Activated T-helper 17 cell treated with anti-CD3 and anti-CD28 coated beads, Interleukin-2, amount 50 U/mL, for 72 hours (primary cell): ENCODE data around the gene KLHL30. TPM values are rescaled to one million over a fixed set of nuclear protein-coding genes. Genes with fewer than 3 reads are reported as not detected.

Experiments used
- ATAC-seq: fragments of 150-1000 bp; cut with Tn5 transposase; replicated peaks from 2 replicates; pipeline ENCODE4 v1.10.0; 2021; ENCODE audit warnings: mild to moderate bottlenecking, moderate library complexity
- H3K27ac Mint-ChIP-seq: one replicate; pipeline ENCODE4 v1.8.0; 2022; ENCODE audit warnings: mixed read lengths
- H3K27me3 Mint-ChIP-seq: one replicate; pipeline ENCODE4 v1.8.0; 2022; ENCODE audit warnings: mixed read lengths
- H3K36me3 Mint-ChIP-seq: one replicate; pipeline ENCODE4 v1.8.0; 2022; ENCODE audit warnings: low read depth, mild to moderate bottlenecking, mixed read lengths
- H3K4me1 Mint-ChIP-seq: one replicate; pipeline ENCODE4 v1.8.0; 2022; ENCODE audit warnings: mixed read lengths
- H3K4me3 Mint-ChIP-seq: one replicate; pipeline ENCODE4 v1.8.0; 2022; ENCODE audit warnings: mild to moderate bottlenecking, mixed read lengths
- H3K9me3 Mint-ChIP-seq: one replicate; pipeline ENCODE4 v1.8.0; 2022; ENCODE audit warnings: mixed read lengths
- total RNA-seq, 2 donors: library from RNA; stranded (reverse); gene quantifications; one replicate each; pipeline ENCODE4 v1.2.3, GENCODE V29; 2022

The KLHL30 gene
- total RNA-seq, 2 donors from 2014 or later = not detected

- no peak for ATAC-seq
- Mint-ChIP-seq H3K9me3 (no peaks in the 10 kb centered on the region), H3K4me1 (no peaks in the 10 kb centered on the region), H3K27me3 (peaks cover 5% of the 10 kb centered on the region), H3K36me3 (no peaks in the 10 kb centered on the region), H3K4me3 (no peak overlapping the region), H3K27ac (no peak overlapping the region)
Measured at GRCh38 chr2:238154570-238154969, 16.1 kb downstream of the KLHL30 start.

GRCh38 chr2:238155051-238155760 is 16.7 kb downstream of the KLHL30 start:
- H3K9me3 Mint-ChIP-seq = no peaks in the 10 kb centered on the region
- no peak overlapping the region for H3K4me3 Mint-ChIP-seq
- no peak for ATAC-seq
- no peaks in the 10 kb centered on the region for H3K4me1 Mint-ChIP-seq
- no peak overlapping the region for H3K27ac Mint-ChIP-seq
- peaks cover 7% of the 10 kb centered on the region for H3K27me3 Mint-ChIP-seq
- no peaks in the 10 kb centered on the region for H3K36me3 Mint-ChIP-seq

- H3K27me3 Mint-ChIP-seq = peaks cover 7% of the 10 kb centered on the region
- no peak overlapping the region for H3K27ac Mint-ChIP-seq
- no peaks in the 10 kb centered on the region for H3K36me3 Mint-ChIP-seq
- H3K9me3 Mint-ChIP-seq = no peaks in the 10 kb centered on the region
- no peaks in the 10 kb centered on the region for H3K4me1 Mint-ChIP-seq
- H3K4me3 Mint-ChIP-seq = no peak overlapping the region
- ATAC-seq = no peak
Measured at GRCh38 chr2:238155761-238156694, 17.6 kb downstream of the KLHL30 start.

- Mint-ChIP-seq H3K4me1 (no peaks in the 10 kb centered on the region), H3K27ac (no peak overlapping the region), H3K36me3 (no peaks in the 10 kb centered on the region), H3K9me3 (no peaks in the 10 kb centered on the region), H3K4me3 (no peak overlapping the region), H3K27me3 (peaks cover 7% of the 10 kb centered on the region)
- no peak for ATAC-seq
Measured at GRCh38 chr2:238157506-238158017, 19.1 kb downstream of the KLHL30 start.

GRCh38 chr2:238158018-238158508 is 19.6 kb downstream of the KLHL30 start:
- H3K4me1 Mint-ChIP-seq = no peaks in the 10 kb centered on the region
- H3K27ac Mint-ChIP-seq = no peak overlapping the region
- H3K27me3 Mint-ChIP-seq = peaks cover 7% of the 10 kb centered on the region
- no peak for ATAC-seq
- no peak overlapping the region for H3K4me3 Mint-ChIP-seq
- H3K9me3 Mint-ChIP-seq = no peaks in the 10 kb centered on the region
- H3K36me3 Mint-ChIP-seq = no peaks in the 10 kb centered on the region

GRCh38 chr2:238158509-238159070 is 20.1 kb downstream of the KLHL30 start, which contains the start of gene ERFE:
Gene ERFE, plus strand, starts transcription at chr2:238158970. Its CDS starts 38 bp downstream, at chr2:238159008.
- no peaks in the 10 kb centered on the region for H3K4me1 Mint-ChIP-seq
- peak within 1 kb of the TSS; percentile 60 for H3K4me3 Mint-ChIP-seq
- peak; percentile 72 for ATAC-seq
- peaks cover 7% of the 10 kb centered on the region for H3K27me3 Mint-ChIP-seq
- H3K36me3 Mint-ChIP-seq = no peaks in the 10 kb centered on the region
- H3K27ac Mint-ChIP-seq = no peak within 1 kb of the TSS
- H3K9me3 Mint-ChIP-seq = no peaks in the 10 kb centered on the region

- no peaks in the 10 kb centered on the region for H3K9me3 Mint-ChIP-seq
- H3K4me1 Mint-ChIP-seq = no peaks in the 10 kb centered on the region
- peak overlapping the region; percentile 60 for H3K4me3 Mint-ChIP-seq
- H3K27ac Mint-ChIP-seq = no peak overlapping the region
- peaks cover 7% of the 10 kb centered on the region for H3K27me3 Mint-ChIP-seq
- no peaks in the 10 kb centered on the region for H3K36me3 Mint-ChIP-seq
- ATAC-seq = peak; percentile 47
Measured at GRCh38 chr2:238159071-238159539, 20.6 kb downstream of the KLHL30 start.

GRCh38 chr2:238159661-238160205 is 21.3 kb downstream of the KLHL30 start:
- H3K4me3 Mint-ChIP-seq = peak overlapping the region; percentile 60
- ATAC-seq = no peak
- no peak overlapping the region for H3K27ac Mint-ChIP-seq
- H3K9me3 Mint-ChIP-seq = no peaks in the 10 kb centered on the region
- H3K4me1 Mint-ChIP-seq = no peaks in the 10 kb centered on the region
- H3K27me3 Mint-ChIP-seq = peaks cover 7% of the 10 kb centered on the region
- no peaks in the 10 kb centered on the region for H3K36me3 Mint-ChIP-seq

GRCh38 chr2:238160206-238161129 is 22.0 kb downstream of the KLHL30 start:
- Mint-ChIP-seq H3K4me3 (peak overlapping the region; percentile 7), H3K36me3 (no peaks in the 10 kb centered on the region), H3K27me3 (peaks cover 7% of the 10 kb centered on the region), H3K4me1 (no peaks in the 10 kb centered on the region), H3K27ac (no peak overlapping the region), H3K9me3 (no peaks in the 10 kb centered on the region)
- no peak for ATAC-seq

GRCh38 chr2:238161291-238162051 is 23.0 kb downstream of the KLHL30 start:
- no peak overlapping the region for H3K4me3 Mint-ChIP-seq
- no peaks in the 10 kb centered on the region for H3K4me1 Mint-ChIP-seq
- H3K27me3 Mint-ChIP-seq = peaks cover 7% of the 10 kb centered on the region
- no peak overlapping the region for H3K27ac Mint-ChIP-seq
- ATAC-seq = no peak
- H3K36me3 Mint-ChIP-seq = no peaks in the 10 kb centered on the region
- no peaks in the 10 kb centered on the region for H3K9me3 Mint-ChIP-seq

GRCh38 chr2:238162251-238162845 is 23.9 kb downstream of the KLHL30 start:
- ATAC-seq = no peak
- Mint-ChIP-seq H3K4me3 (no peak overlapping the region), H3K27ac (no peak overlapping the region), H3K9me3 (no peaks in the 10 kb centered on the region), H3K4me1 (no peaks in the 10 kb centered on the region), H3K36me3 (no peaks in the 10 kb centered on the region), H3K27me3 (peaks cover 7% of the 10 kb centered on the region)

- no peak for ATAC-seq
- no peak overlapping the region for H3K27ac Mint-ChIP-seq
- H3K4me3 Mint-ChIP-seq = no peak overlapping the region
- H3K4me1 Mint-ChIP-seq = no peaks in the 10 kb centered on the region
- peaks cover 7% of the 10 kb centered on the region for H3K27me3 Mint-ChIP-seq
- H3K9me3 Mint-ChIP-seq = no peaks in the 10 kb centered on the region
- no peaks in the 10 kb centered on the region for H3K36me3 Mint-ChIP-seq
Measured at GRCh38 chr2:238162846-238163441, 24.5 kb downstream of the KLHL30 start.
